Measurements from ENCODE around the gene STK38.

STK38 gene

DNA sequence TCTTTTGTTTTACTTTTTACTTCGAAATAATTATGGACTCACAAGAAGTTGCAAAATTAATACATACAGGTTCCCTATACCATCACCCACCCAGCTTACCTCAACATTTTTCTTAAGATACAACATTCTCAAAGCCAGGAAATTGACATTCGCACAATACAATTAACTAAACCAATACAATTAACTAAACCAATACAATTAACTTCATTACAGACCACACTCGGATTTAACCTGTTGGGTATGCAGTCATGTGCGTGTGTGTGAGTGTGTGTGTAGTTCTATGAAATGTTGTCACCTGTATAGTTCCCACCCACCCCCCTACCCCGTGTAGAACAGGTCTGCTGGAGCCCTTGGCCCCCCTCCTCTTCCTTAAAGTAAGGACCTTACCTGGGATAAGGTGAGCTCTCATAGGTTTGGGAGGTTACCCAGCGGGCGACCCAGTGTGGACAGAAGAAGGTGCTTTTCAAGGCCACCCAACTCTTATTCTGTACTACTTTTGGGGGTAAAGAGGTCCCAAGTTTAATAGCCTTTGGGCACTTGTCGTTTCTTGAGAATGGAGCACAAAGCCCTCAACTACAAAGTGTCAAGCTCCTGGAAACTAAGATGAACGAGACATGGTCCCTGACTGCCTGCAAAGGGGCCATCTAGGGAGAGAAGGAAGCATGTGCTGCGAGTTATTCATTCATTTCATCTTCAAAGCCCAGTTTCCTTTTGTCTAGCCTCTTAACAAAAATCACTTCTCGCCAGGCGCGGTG is 544 bp upstream of the STK38 start:
- Histone ChIP-seq H3K4me3 (ENCODE audit: insufficient read depth, low read depth, low read length, poor library complexity, severe bottlenecking) (peak overlapping the region; percentile 73), H3K27ac (ENCODE audit: insufficient read depth, low read length, poor library complexity, severe bottlenecking) (peak overlapping the region; percentile 96), H3K9me3 (ENCODE audit: control insufficient read depth, low read length) (no peaks in the 10 kb centered on the region), H3K36me3 (ENCODE audit: control insufficient read depth, insufficient read depth, low read length) (no peaks in the 10 kb centered on the region), H3K4me1 (ENCODE audit: control insufficient read depth, insufficient read depth, low read length, poor library complexity, severe bottlenecking) (peaks cover 24% of the 10 kb centered on the region), H3K27me3 (replicated peaks; ENCODE audit: control insufficient read depth, insufficient read depth, low read length, poor library complexity, severe bottlenecking) (no peaks in the 10 kb centered on the region)
- no peak for DNase-seq

DNA sequence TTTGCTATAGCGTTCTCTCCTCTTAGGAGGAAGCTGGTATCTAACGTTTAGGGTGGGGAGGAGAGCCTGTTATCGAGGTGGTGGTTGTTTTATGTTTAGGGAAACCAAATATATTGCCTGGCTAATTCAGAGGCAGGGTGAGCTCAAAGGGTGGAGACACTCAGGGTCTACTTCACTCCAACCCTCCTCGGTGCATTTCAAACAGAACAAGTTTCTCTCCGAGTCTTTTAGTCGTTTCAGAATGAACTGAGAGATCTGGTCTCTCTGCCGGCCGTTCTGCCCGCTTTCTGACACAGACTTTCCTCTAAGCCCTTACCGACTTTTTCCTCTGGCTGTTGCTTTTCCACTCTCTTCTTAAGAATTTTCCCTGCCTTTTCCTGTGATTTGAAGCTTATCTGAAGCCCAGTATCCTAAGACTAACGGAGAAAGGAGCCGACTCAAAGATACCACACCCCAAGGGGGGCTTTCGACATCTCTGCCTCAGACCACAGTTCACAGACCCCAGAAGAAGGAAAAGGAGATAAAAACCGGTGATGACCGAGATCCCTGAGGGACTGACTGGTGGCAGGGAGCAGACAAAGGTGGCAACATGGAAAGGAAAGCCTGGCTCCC is 865 bp downstream of the STK38 start:
- Histone ChIP-seq H3K4me1 (ENCODE audit: control insufficient read depth, insufficient read depth, low read length, poor library complexity, severe bottlenecking) (peaks cover 36% of the 10 kb centered on the region), H3K36me3 (ENCODE audit: control insufficient read depth, insufficient read depth, low read length) (peaks cover 6% of the 10 kb centered on the region), H3K27me3 (replicated peaks; ENCODE audit: control insufficient read depth, insufficient read depth, low read length, poor library complexity, severe bottlenecking) (no peaks in the 10 kb centered on the region), H3K9me3 (ENCODE audit: control insufficient read depth, low read length) (no peaks in the 10 kb centered on the region), H3K27ac (ENCODE audit: insufficient read depth, low read length, poor library complexity, severe bottlenecking) (peak overlapping the region; percentile 96), H3K4me3 (ENCODE audit: insufficient read depth, low read depth, low read length, poor library complexity, severe bottlenecking) (peak overlapping the region; percentile 73)
- no peak for DNase-seq

DNA sequence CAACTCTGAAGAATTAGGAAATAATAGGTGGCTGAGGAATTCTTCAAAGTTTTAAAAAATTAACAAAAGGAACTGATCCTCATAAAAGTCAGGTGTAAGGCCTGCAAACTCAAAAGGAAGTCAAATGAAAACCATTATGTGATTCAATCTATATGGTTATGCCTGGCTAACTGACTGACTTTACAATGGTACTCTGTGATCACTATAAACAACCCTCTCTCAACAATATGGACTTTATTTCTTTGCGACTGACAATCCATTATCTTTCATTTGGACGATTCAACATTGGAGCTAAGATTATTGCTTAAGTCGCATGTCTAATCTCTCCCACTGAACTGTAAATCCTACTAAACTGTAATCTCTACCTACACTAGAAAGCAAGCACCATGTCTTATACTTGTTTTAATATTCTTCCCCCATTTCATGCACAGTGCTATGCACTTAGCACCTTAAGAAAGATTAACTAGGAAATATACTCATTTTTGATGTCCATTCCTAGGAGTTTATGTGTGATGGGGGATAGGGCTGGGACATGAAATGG is 1.4 kb downstream of the STK38 start:
- Histone ChIP-seq H3K4me3 (ENCODE audit: insufficient read depth, low read depth, low read length, poor library complexity, severe bottlenecking) (peak overlapping the region; percentile 73), H3K36me3 (ENCODE audit: control insufficient read depth, insufficient read depth, low read length) (peaks cover 10% of the 10 kb centered on the region), H3K9me3 (ENCODE audit: control insufficient read depth, low read length) (no peaks in the 10 kb centered on the region), H3K27me3 (replicated peaks; ENCODE audit: control insufficient read depth, insufficient read depth, low read length, poor library complexity, severe bottlenecking) (no peaks in the 10 kb centered on the region), H3K27ac (ENCODE audit: insufficient read depth, low read length, poor library complexity, severe bottlenecking) (peak overlapping the region; percentile 96), H3K4me1 (ENCODE audit: control insufficient read depth, insufficient read depth, low read length, poor library complexity, severe bottlenecking) (peaks cover 42% of the 10 kb centered on the region)
- DNase-seq = no peak

DNA sequence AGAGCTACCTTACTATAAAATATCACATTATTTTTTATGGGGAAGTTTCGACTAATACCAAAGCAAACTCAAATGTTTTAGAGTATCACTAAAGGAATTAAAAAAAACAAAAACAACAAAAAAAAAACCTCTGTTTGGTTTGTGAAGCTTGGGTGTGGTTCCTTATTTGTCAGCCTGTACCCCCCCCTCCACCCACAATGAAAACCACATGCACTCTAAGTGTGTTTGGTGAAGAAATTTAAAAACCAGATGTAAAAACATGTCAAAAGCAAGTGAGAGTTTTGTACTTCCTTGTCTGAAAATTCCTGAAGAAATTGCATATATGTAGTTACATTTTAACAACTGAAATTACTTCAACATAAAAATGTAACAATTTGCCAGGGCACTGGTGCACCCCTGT is 3.1 kb downstream of the STK38 start:
- peak overlapping the region; percentile 96 for H3K27ac ChIP-seq (ENCODE audit: insufficient read depth, low read length, poor library complexity, severe bottlenecking)
- H3K4me3 ChIP-seq (ENCODE audit: insufficient read depth, low read depth, low read length, poor library complexity, severe bottlenecking) = peak overlapping the region; percentile 73
- peak; percentile 40 to 55 (median 51) for DNase-seq
- no peaks in the 10 kb centered on the region for H3K27me3 ChIP-seq (replicated peaks; ENCODE audit: control insufficient read depth, insufficient read depth, low read length, poor library complexity, severe bottlenecking)
- H3K4me1 ChIP-seq (ENCODE audit: control insufficient read depth, insufficient read depth, low read length, poor library complexity, severe bottlenecking) = peaks cover 54% of the 10 kb centered on the region
- peaks cover 24% of the 10 kb centered on the region for H3K36me3 ChIP-seq (ENCODE audit: control insufficient read depth, insufficient read depth, low read length)
- H3K9me3 ChIP-seq (ENCODE audit: control insufficient read depth, low read length) = no peaks in the 10 kb centered on the region

DNA sequence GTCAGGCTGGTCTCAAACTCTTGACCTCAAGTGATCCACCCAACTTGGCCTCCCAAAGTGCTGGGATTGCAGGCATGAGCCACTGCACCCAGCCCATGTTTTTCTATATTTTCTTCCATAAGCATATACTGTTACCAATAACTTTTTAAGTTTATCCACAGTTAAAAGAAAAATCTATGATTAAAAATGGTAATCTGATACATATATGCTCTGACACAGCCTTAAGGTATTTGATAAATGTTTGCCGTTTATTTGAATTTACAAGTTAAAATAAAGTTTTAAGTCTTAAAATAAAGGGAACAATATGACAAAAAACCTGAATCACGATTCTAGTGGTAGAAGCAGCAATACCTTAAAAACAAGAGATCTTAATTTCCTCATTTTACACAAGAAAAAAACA is 5.2 kb downstream of the STK38 start:
- no peak for DNase-seq
- peaks cover 45% of the 10 kb centered on the region for H3K36me3 ChIP-seq (ENCODE audit: control insufficient read depth, insufficient read depth, low read length)
- H3K9me3 ChIP-seq (ENCODE audit: control insufficient read depth, low read length) = no peaks in the 10 kb centered on the region
- H3K27me3 ChIP-seq (replicated peaks; ENCODE audit: control insufficient read depth, insufficient read depth, low read length, poor library complexity, severe bottlenecking) = no peaks in the 10 kb centered on the region
- peak overlapping the region; percentile 6 for H3K27ac ChIP-seq (ENCODE audit: insufficient read depth, low read length, poor library complexity, severe bottlenecking)
- H3K4me1 ChIP-seq (ENCODE audit: control insufficient read depth, insufficient read depth, low read length, poor library complexity, severe bottlenecking) = peaks cover 42% of the 10 kb centered on the region
- H3K4me3 ChIP-seq (ENCODE audit: insufficient read depth, low read depth, low read length, poor library complexity, severe bottlenecking) = no peak overlapping the region

DNA sequence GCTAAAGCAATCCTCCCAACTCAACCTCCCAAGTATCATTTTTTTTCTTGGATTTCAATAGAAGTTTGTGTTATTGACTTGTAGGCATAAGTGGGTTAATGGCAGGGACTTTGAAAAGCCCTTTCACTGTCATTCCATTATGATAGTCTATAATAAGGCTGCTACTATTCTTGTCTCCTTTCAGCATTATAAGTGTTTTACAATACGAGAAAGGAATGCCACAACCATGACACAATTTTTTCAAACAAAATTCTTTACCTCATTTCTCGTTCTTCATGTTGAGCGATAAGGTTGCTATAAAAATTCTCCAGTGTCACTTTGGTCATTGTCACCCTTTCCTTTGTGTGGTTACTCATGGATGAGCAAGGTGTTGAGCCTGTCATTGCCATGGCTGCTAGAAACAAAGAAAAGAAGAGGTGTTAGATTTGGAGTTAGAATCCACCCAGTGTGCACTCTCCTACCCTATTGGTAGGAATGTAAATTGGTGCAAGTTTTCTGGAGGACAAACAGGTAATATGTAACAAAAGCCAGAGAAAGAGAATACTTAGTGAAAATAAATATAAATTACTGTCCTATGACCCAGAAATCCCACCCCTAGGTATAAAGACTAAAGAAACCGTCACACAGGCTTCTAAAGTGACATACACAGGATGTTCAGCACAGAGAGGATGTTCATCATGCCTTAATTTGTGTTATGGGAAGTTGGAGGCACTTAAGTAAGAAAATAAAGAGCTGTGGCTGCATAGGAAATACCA is 7.3 kb downstream of the STK38 start:
- peak overlapping the region; percentile 46 for H3K27ac ChIP-seq (ENCODE audit: insufficient read depth, low read length, poor library complexity, severe bottlenecking)

DNA sequence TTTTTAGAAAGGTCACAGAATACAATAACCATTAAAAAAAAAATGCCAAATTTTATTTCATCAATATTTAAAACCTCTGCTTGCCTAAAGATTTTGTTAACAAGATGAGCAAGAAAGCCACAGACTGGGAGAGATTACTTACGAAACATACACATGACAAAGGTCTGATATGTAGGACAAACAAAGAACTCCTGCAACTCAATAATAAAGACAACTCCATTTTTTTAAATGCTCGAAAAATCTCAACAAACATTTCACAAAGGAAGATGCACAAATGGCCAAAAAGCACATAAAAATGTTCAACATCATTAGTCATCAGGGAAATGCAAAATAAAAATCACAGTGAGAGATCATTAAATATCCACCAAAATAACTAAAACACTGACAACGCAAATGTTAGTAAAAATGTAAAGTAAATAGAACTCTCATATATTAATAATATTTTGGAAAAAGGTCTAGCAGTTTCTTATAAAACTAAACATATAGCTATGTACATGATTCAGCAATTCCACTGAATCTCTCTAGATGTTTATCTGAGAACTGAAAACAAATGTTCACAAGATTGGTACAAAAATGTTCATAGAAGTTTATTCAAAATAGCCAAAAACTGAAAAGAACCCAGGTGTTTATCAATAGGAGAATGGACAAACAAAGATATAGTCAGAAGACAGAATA is 10.3 kb downstream of the STK38 start:
- Histone ChIP-seq H3K27ac (ENCODE audit: insufficient read depth, low read length, poor library complexity, severe bottlenecking) (no peak overlapping the region), H3K4me1 (ENCODE audit: control insufficient read depth, insufficient read depth, low read length, poor library complexity, severe bottlenecking) (peaks cover 28% of the 10 kb centered on the region)

More for the DNA sequence above, 7.3 kb downstream of the STK38 start:
- Histone ChIP-seq H3K9me3 (ENCODE audit: control insufficient read depth, low read length) (no peaks in the 10 kb centered on the region), H3K4me3 (ENCODE audit: insufficient read depth, low read depth, low read length, poor library complexity, severe bottlenecking) (no peak overlapping the region), H3K4me1 (ENCODE audit: control insufficient read depth, insufficient read depth, low read length, poor library complexity, severe bottlenecking) (peaks cover 46% of the 10 kb centered on the region), H3K36me3 (ENCODE audit: control insufficient read depth, insufficient read depth, low read length) (peaks cover 62% of the 10 kb centered on the region), H3K27me3 (replicated peaks; ENCODE audit: control insufficient read depth, insufficient read depth, low read length, poor library complexity, severe bottlenecking) (no peaks in the 10 kb centered on the region)
- no peak for DNase-seq

DNA sequence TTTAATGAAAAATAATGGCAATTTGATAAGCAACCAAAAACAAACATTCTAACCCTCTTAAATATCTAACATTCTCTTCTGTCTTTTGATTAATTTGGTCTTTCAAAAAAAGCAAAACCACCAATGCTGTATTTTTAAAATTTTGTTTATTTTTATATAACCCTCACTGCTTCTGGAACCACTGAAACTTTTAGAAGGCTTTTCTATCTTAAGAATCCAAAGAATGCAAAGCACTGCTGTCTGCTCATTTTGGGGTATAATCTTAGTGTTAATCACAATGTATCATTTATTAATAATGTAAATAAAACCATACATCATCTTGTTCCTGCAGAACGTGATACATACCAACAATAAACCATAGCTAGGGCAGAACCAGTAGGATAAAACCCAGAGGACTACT is 14.0 kb downstream of the STK38 start:
- DNase-seq = no peak
- Histone ChIP-seq H3K27ac (ENCODE audit: insufficient read depth, low read length, poor library complexity, severe bottlenecking) (no peak overlapping the region), H3K27me3 (replicated peaks; ENCODE audit: control insufficient read depth, insufficient read depth, low read length, poor library complexity, severe bottlenecking) (no peaks in the 10 kb centered on the region), H3K36me3 (ENCODE audit: control insufficient read depth, insufficient read depth, low read length) (peaks cover 59% of the 10 kb centered on the region), H3K4me1 (ENCODE audit: control insufficient read depth, insufficient read depth, low read length, poor library complexity, severe bottlenecking) (peaks cover 4% of the 10 kb centered on the region), H3K4me3 (ENCODE audit: insufficient read depth, low read depth, low read length, poor library complexity, severe bottlenecking) (no peak overlapping the region), H3K9me3 (ENCODE audit: control insufficient read depth, low read length) (no peaks in the 10 kb centered on the region)

More for the DNA sequence above, 10.3 kb downstream of the STK38 start:
- no peak for DNase-seq
- Histone ChIP-seq H3K36me3 (ENCODE audit: control insufficient read depth, insufficient read depth, low read length) (peaks cover 74% of the 10 kb centered on the region), H3K4me3 (ENCODE audit: insufficient read depth, low read depth, low read length, poor library complexity, severe bottlenecking) (no peak overlapping the region), H3K27me3 (replicated peaks; ENCODE audit: control insufficient read depth, insufficient read depth, low read length, poor library complexity, severe bottlenecking) (no peaks in the 10 kb centered on the region), H3K9me3 (ENCODE audit: control insufficient read depth, low read length) (no peaks in the 10 kb centered on the region)

DNA sequence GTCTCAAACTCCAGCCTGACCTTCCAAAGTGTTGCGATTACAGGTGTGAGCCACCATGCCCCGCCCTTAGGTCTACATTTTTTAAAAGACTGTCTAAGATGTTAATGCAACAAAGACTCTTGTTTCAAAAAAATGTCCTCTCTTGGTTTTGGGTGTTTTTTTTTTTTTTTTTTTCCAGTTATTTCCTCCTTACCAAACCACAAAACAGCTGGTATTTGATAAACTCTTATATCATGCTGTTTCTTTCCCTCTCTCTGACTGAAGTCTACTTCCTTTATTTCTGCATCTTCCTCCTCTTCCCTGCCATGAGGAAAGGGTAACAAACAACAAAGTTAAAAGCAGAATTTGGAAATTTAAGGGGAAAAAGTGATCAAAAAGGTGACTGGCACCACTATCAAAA is 21.2 kb downstream of the STK38 start:
- Histone ChIP-seq H3K27ac (ENCODE audit: insufficient read depth, low read length, poor library complexity, severe bottlenecking) (no peak overlapping the region), H3K9me3 (ENCODE audit: control insufficient read depth, low read length) (no peaks in the 10 kb centered on the region), H3K27me3 (replicated peaks; ENCODE audit: control insufficient read depth, insufficient read depth, low read length, poor library complexity, severe bottlenecking) (no peaks in the 10 kb centered on the region), H3K4me1 (ENCODE audit: control insufficient read depth, insufficient read depth, low read length, poor library complexity, severe bottlenecking) (no peaks in the 10 kb centered on the region), H3K4me3 (ENCODE audit: insufficient read depth, low read depth, low read length, poor library complexity, severe bottlenecking) (no peak overlapping the region), H3K36me3 (ENCODE audit: control insufficient read depth, insufficient read depth, low read length) (peaks cover 64% of the 10 kb centered on the region)
- no peak for DNase-seq
